ENCODE measurements around the gene PNCK. TPM values are rescaled to one million over a fixed set of nuclear protein-coding genes. Genes with fewer than 3 reads are reported as not detected.
A peak's percentile ranks its signal among the peaks of the same experiment; 100 is the strongest.

Gene PNCK
- total and polyA plus RNA-seq, 4 donors, result 0.44 to 0.77 (median 0.67) TPM

GRCh38 chrX:153628129-153628528, 45.5 kb downstream of the PNCK start:
- H3K4me3 ChIP-seq, result no peak overlapping the region
- H3K4me1 ChIP-seq (ENCODE audit: control insufficient read depth in 5 of 5, insufficient read depth in 5 of 5, low read length in 5 of 5), result peaks cover 0 to 7% (median 0%) of the 10 kb centered on the region in 5 donors
- DNase-seq (peak in 1 of 3 donors; percentile 22), ATAC-seq (ENCODE audit: insufficient read depth, low FRiP score) (no peak)
- peaks cover 0 to 7% (median 0%) of the 10 kb centered on the region in 4 donors for H3K9me3 ChIP-seq (ENCODE audit: control insufficient read depth in 4 of 4, insufficient read depth in 3 of 4, low read length in 3 of 4)
- no peak overlapping the region for H3K9ac ChIP-seq (ENCODE audit: insufficient read depth in 1 of 2, low read length in 2 of 2)
- no peak overlapping the region for H3K27ac ChIP-seq (ENCODE audit: low read depth in 1 of 2, low read length in 1 of 2)
- 81 to 88% methylated on average over 6 to 8 of the region's 8 CpGs for WGBS, 2 donors
- no peak for TF ChIP-seq CTCF (IDR thresholded peaks at IDR 0.05; ENCODE audit: control extremely low read depth, extremely low read depth)
- no peaks in the 10 kb centered on the region for H3K36me3 ChIP-seq (ENCODE audit: control insufficient read depth in 4 of 4, insufficient read depth in 4 of 4, low read length in 4 of 4)
- H3K27me3 ChIP-seq (ENCODE audit: control insufficient read depth in 3 of 3, insufficient read depth in 3 of 3, low read length in 2 of 3), result peaks cover 0 to 3% (median 0%) of the 10 kb centered on the region in 3 donors

- Histone ChIP-seq H3K27ac (ENCODE audit: low read depth in 1 of 2, low read length in 1 of 2) (no peak overlapping the region), H3K4me1 (ENCODE audit: control insufficient read depth in 5 of 5, insufficient read depth in 5 of 5, low read length in 5 of 5) (peaks cover 0 to 7% (median 0%) of the 10 kb centered on the region in 5 donors), H3K9ac (ENCODE audit: insufficient read depth in 1 of 2, low read length in 2 of 2) (no peak overlapping the region), H3K4me3 (no peak overlapping the region), H3K36me3 (ENCODE audit: control insufficient read depth in 4 of 4, insufficient read depth in 4 of 4, low read length in 4 of 4) (no peaks in the 10 kb centered on the region), H3K9me3 (ENCODE audit: control insufficient read depth in 4 of 4, insufficient read depth in 3 of 4, low read length in 3 of 4) (peaks cover 0 to 7% (median 0%) of the 10 kb centered on the region in 4 donors), H3K27me3 (ENCODE audit: control insufficient read depth in 3 of 3, insufficient read depth in 3 of 3, low read length in 2 of 3) (peaks cover 0 to 3% (median 0%) of the 10 kb centered on the region in 3 donors)
- ATAC-seq (ENCODE audit: insufficient read depth, low FRiP score) (peak; percentile 34), DNase-seq (peak; percentile 16 to 43 (median 37))
- no peak for TF ChIP-seq CTCF (IDR thresholded peaks at IDR 0.05; ENCODE audit: control extremely low read depth, extremely low read depth)
- WGBS, 2 donors, result 35 to 65% methylated on average over 11 to 15 of the region's 15 CpGs
These were observed 45.9 kb downstream of the PNCK start for GRCh38 chrX:153627675-153628111.

GRCh38 chrX:153626863-153627674, 46.5 kb downstream of the PNCK start:
- no peak overlapping the region for H3K9ac ChIP-seq (ENCODE audit: insufficient read depth in 1 of 2, low read length in 2 of 2)
- no peak for TF ChIP-seq CTCF (IDR thresholded peaks at IDR 0.05; ENCODE audit: control extremely low read depth, extremely low read depth)
- peaks cover 0 to 7% (median 0%) of the 10 kb centered on the region in 5 donors for H3K4me1 ChIP-seq (ENCODE audit: control insufficient read depth in 5 of 5, insufficient read depth in 5 of 5, low read length in 5 of 5)
- DNase-seq, result peak in 1 of 3 donors; percentile 8
- no peaks in the 10 kb centered on the region for H3K27me3 ChIP-seq (ENCODE audit: control insufficient read depth in 3 of 3, insufficient read depth in 3 of 3, low read length in 2 of 3)
- 81 to 85% methylated on average over 30 to 35 of the region's 35 CpGs for WGBS, 2 donors
- no peaks in the 10 kb centered on the region for H3K36me3 ChIP-seq (ENCODE audit: control insufficient read depth in 4 of 4, insufficient read depth in 4 of 4, low read length in 4 of 4)
- ATAC-seq (ENCODE audit: insufficient read depth, low FRiP score), result no peak
- H3K27ac ChIP-seq (ENCODE audit: low read depth in 1 of 2, low read length in 1 of 2), result no peak overlapping the region
- peaks cover 0 to 2% (median 0%) of the 10 kb centered on the region in 4 donors for H3K9me3 ChIP-seq (ENCODE audit: control insufficient read depth in 4 of 4, insufficient read depth in 3 of 4, low read length in 3 of 4)
- no peak overlapping the region for H3K4me3 ChIP-seq
